Activated effector memory CD4-positive, alpha-beta T cell treated with Interleukin-2 at 50 U/mL for 16 hours (primary cell): Measurements from ENCODE around the gene CD200R1L.

Experiments
- DNase-seq: peaks from one replicate; pipeline ENCODE4 v3.0.0-alpha.2; 2020

Gene CD200R1L

DNA sequence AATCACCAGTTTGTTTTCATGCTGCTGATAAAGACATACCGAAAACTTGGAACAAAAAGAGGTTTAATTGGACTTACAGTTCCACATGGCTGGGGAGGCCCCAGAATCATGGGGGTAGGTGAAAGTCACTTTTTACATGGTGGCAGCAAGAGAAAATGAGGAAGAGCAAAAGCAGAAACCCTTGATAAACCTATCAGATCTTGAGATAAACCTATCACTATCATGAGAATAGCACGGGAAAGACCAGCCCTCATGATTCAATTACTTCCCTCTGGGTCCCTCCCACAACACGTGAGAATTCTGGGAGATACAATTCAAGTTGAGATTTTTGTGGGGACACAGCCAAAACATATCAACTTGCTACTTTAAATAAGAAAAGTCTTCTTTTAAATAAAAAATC is 28.9 kb downstream of the CD200R1L start:
- DNase-seq, result no peak

DNA sequence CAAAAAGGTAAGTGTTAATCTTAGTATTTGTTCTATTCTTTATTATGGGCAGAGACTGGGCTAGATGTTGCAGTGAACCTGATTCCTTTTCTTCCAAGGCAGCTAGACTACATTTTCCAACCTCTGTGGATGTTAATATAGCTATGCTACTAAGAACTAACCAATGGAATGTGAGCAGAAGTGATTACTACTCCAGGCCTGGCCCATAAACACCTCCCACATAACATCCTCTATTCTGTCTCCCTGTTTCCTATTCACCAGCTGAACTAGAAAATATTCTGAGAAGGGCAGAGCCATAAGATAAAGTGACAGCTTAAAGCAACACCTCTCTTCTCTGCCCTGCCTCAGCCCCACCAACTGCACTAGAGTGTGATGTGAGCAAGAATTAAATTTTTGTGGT is 29.4 kb downstream of the CD200R1L start:
- no peak for DNase-seq

DNA sequence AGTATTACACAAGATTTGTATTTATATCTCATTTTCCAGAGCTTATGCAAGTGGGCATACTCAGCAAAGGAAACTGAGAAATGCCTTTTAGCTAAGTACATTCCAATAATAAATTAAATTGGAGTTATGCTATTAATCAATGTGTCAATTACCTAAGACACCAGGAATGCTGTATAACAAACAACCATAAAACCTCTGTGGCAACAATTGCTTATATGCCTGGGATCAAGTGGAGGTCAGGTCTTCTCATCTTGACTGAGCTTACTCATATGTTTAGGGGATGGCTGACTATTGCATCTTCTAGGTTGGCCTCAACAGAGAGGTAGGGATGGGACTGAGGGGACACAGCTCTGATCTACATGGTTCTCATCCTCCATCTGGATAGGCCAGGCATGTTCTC is 30.7 kb downstream of the CD200R1L start:
- no peak for DNase-seq

DNA sequence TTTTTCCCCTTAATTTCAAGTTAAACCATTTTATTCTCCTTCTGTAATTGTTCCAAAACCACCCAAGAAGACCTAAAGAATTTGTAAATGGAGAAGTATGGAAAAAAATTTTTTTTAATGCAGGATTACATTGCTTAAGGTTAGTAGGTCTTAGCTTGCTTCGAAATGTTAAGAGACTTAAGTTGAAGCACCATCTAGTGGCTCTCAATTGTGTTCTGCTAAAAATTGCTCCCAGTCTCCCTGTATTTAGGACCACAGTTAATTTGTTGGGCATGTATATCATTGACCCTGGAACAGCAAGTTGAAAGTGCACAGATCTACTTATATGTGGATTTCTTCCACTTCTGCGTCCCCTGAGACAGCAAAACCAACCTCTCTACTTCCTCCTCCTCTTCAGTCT is 32.4 kb downstream of the CD200R1L start:
- no peak for DNase-seq

DNA sequence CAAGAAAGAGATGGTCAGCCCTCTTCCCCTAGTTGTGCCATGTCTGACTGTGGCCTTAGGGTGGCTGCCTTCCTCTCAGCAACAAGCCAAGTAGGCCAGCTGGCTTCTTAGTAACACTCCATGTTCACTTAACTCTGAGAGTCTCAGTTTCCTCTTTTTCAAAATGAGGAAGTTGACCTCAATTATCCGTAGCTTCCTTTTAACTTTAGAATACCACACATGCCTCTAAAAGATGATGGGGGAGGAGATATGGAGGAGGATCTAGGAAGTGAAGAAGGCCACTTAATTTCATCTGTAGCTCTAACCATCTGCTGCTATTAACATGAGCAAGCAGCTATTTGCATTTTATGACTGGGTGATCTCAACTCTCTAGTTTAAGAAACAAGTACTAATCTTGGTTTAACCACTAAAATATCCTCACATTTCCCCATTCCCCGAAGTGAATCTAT is 32.9 kb downstream of the CD200R1L start:
- DNase-seq, result no peak

DNA sequence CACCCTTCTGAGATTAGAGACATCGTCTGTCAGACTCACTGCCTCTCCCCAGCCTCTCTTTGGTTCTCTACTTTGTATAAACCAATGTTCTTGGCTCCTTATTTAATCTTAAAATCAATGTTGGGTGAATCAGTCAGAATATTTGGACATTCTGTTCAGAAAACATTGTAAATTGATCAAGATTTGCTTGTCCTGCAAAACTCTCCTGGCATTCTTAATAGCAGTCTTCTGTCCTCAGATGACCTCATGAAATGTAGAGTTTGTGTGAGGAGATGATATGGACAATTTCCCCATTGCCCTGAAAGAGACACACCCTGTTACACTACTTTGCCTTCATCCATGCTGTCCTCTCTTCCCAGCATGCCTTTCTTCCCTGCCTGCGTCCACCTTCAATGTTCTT is 33.6 kb downstream of the CD200R1L start:
- no peak for DNase-seq

DNA sequence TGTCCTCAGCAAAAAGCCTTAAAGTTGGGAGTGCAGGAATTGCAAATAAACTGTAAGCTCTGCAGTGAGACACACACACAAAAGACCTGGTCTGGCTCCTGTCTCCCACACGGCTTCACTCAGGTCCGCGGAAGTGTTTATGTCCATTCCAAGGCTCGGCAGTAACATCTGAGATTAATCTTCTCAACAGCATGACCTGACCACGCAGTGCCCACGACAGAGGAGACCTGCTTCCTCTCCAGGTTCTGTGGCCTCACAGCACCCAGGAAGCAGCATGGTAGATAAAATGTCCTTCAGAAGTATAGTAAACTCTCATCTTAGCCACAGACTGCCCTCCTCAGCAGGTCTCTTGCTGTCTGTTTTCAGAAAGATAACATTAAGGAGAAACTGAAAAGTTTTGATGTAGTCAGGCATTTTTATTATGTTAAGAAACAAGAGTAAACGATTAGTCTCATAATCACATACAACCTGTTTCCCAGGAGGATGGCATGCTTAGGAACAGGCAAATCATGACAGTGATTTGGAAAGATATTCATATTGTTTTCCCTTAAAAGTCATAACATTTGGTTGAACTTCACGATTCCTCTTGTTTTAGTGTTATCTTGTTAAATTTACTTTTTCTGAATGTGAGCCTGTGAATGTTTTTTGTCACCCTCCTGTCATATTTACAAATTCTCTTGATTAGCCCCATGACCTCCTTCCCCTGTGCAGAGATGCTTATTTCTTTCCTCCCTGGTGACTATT is 34.6 kb downstream of the CD200R1L start:
- DNase-seq, result no peak

DNA sequence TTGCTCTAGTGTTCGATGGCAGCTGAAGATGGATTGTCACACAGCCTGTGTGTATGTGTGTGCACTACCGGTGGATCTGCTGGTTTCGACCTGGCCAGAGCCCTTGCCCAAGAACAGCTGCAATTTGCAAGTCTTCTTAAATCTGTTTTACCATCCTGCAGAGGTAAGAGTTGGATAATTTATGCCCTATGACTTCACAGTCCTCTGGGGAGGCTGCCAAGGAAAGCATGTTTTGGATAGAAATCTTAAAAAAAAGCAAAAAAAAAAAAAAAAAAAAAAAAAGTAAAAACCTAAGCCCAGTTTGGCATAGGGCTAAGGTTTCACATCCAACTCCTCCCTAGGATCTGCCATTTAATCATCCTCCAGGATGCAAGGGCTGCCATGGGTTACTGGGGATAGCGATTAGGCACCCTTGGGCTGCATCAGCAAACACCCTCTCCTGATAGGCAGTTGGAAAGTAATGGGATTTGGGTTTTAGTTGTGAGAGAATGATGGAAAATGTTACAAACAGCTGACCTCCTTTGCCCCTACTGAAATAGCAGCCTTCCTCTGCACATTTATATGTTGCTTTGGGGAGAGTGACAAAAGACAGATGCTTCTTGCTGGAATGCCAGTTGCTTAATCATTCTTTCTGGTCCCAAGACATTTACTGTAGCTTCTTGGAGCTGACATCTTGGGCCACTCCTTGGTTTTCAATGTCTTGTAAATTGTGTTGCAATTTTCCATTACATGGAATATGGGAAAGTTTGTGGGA is 35.4 kb downstream of the CD200R1L start:
- DNase-seq, result no peak

DNA sequence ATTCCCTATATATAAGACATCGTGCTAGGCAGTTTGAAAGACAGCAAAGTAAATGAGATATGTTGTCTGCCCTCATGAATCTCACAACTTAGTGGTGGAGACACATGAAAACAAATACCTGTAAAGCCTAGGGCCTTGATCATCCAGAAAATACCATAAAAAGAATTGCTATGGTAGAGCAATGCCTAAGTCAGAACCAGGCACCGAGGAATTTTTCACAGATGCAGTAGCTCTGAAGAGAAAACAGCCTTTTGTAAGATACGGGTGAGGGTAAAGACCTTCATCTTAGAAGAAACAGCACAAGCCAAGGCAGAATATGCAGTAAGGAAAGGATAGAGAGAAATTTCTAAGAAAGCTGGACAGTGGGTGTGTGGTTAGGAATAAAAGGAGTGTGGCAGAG is 36.1 kb downstream of the CD200R1L start:
- no peak for DNase-seq

DNA sequence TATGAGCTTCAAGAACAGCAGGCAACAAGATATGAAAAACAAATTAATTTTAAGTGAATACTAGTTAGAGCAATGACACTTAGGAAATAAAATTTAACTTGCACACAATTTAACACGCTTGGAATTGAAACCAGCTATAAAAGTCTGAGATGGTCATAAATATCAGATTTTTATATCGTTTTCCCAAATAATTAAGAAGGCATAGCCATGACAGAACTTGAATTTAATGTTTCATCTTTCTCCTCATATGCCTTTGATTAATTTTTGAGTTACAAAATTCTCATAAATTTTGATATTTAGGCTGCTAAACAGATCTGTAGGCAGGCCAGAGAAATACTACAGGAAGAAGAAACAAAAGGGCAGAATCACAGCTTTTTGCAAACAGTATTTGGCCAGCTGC is 38.5 kb downstream of the CD200R1L start:
- DNase-seq, result no peak

DNA sequence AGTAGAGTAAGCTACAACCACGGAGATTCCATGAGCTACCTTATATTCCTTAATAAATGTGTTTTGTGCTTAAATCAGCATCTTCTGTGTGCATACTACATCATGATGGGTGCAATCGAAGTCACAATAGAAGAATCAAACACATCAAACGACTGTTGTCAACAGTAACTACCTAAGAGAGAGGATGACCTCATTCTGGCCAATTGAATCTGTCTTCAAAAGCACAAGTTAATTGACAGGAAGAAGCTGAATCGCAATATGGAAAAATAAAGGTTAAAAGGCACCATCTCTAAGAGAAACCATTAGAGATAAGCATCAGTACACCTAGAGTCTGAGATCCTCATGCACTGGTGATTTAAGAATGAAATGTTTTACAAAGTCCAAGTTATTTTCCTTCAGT is 39.0 kb downstream of the CD200R1L start:
- DNase-seq, result no peak

DNA sequence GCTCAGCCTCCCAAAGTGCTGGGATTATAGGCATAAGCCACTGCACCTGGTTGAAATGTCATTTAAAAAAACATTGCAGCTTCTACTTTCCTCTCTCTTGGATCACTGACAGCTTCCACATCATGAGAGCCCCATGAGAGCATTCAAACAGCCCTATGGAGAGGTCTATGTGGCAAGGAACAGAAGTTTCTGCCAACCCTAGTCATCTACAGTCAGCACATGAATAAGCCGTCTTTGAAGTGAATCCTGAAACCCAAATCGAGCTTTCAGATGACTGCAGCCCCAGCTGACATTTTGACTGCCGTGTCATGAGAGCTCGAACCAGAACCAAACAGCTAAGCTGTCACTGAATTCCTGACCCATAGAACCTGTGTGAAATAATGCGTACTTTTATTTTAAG is 39.8 kb downstream of the CD200R1L start:
- DNase-seq, result no peak

DNA sequence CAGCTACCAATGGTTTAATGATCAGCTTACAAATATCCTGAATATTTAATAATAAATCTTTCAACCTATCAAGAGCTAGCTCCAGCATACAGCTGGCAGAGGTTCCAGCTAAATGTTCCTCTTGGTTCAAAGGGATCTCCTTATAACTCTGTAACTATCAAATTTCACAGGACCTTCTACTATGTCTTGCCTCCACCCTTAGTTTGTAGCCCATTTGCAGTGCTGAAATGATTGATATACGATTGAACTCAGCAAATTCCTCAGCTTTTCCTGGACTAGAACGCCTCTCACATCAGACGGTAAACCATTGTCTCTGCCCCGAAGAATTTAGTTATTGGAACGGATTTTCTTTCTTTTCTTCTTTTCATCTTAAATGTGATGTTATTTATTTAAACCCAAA is 41.5 kb downstream of the CD200R1L start:
- DNase-seq, result no peak

DNA sequence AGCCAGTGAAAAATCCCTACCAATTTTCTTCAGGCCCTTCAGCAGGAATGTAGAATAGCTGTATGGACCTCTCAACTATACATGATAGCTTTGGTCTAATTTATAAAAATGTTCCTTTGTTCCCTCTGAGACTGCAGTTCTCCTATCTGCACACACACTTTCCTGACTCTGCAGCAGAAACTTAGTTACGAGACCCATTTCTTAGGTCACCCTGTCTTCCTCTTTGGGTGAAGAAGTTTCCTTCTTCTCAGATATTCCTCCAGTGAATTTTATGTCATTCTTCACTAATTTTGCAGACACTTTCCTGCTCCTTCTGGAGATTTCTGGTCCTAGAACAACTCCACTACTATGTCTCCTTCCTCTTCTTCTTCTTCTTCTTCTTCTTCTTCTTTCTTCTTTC is 42.6 kb downstream of the CD200R1L start:
- no peak for DNase-seq

DNA sequence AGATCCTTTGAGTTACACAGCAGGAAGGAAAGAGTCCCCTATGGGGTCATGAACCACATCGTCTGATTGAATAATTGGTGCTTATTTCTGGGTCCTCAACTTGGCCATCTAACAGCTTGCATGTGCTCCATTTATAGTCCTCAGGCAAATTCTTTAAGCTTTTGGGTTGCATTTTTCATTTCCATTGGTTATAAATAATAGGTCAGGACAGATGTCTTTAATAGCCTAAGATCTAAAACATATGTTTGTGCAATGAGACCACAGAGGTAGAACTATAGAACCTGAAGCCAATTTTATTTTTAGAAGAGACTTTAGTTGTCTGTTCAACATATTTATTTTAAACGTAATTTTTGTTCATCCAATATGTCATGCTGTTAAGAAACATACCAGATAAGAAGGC is 43.2 kb downstream of the CD200R1L start:
- DNase-seq, result no peak

DNA sequence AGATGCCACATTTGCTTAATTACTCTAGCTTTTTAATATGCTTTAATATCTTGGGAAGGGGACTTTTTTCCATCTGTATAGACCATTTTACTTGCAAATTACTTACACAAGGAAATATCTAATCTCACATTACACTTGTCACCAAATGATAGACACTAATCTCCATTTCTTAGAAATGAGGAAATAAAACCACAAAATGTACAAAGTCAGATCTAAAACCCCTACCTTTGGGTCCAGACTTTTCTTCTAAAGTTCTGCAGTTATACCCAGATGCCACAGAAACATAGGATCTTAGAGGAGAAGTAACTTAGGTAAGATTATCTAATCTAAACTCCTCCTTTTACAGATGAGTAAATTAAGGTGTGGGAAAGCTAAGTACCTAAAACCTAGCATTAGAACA is 44.3 kb downstream of the CD200R1L start:
- no peak for DNase-seq

DNA sequence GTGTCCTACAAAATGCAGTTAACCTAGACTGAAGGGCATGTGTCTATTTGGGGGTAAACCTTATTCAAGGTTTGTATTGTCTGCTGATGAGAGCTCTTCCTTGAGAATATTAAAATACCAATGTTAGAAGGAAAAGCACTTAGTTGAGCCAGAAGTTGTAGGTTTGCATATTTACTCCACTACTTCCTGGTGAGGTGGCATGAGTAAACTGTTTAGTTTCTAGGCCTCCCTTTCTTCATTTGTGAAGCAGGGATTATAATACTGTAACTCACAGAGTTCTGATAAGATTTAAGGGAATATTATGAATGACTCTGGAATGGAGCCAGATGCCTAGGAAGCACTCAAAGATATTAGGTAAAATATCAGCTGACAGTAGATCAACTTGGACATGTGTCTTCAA is 46.7 kb downstream of the CD200R1L start:
- no peak for DNase-seq

DNA sequence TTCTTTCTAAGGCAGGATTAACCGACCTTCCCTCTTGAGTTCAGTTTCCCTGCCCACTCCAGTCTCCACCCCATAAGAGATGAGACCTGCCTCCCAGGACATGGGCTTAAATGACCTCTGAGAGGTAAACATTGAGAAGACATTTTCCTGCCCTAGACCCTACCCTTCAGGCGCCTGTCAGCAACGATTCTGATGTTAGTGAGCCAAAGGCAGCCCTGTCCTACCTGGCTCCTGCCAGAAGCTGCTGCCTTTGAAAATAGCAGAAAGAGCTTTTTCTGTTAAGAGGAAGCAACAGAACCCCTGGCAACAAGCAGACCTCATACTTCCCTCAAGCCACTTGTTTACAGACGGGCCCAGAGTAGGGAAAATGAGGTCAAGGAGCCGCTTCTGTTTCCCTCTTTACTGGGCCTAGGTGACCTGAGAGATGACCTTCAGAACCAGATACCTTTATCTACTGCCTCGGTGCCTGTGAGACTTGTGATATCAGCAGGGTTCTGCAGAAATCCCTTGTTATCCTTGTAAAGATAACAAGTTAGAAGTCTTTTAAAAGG is 52.0 kb downstream of the CD200R1L start:
- no peak for DNase-seq

DNA sequence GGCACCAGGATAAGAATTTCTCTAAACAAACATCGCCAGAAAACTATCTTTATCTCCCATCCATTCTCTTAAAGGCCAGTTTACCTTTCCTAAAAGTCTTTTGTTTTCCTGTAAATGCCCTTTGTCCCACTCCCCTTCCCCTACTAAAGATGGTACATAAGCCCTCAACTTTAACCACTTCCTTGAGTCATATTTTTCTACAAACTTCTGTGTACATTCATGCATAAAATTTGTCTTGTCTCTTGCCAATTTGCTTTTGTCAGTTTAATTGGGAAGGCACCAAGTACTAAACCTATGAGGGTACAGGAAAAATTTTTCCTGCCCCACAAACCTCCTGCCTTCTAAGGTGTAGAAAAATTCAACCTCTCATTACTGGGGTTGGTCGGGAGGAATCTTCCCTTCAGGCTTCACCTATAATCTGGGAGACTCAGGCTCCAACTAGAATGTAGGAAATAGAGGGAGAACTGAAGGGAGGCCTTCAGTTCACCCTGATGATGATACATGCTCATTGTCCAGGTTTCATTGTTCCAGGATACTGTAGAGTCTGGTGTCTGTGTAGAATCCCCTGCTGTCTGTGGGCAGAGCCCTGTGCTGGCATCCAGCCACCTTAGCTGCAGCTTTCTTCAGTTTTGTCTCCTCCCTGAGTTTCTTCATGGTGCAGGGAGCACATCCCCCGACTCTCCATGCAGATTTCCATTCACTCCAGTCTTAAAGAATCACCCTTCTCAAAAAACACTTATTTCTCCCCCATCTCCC is 53.2 kb downstream of the CD200R1L start:
- DNase-seq, result no peak

DNA sequence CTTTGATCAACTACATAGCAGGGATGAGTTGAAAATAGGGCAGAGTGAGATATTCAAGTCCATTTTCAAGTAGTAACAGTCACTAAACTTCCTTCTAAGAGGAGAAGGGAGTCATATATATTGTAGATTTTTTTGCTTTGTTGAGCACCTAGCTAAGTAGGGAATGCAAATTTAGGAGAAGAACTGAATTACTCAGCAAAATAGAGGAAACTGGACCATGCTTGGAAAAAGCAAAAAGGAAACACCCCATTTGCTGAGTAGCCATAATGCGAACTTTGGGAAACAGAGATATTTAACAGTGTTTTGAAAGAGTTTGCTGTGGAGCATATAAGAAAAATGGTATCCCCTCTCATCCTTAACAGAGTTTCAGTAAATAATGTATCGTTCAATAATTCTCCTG is 54.9 kb downstream of the CD200R1L start:
- no peak for DNase-seq

DNA sequence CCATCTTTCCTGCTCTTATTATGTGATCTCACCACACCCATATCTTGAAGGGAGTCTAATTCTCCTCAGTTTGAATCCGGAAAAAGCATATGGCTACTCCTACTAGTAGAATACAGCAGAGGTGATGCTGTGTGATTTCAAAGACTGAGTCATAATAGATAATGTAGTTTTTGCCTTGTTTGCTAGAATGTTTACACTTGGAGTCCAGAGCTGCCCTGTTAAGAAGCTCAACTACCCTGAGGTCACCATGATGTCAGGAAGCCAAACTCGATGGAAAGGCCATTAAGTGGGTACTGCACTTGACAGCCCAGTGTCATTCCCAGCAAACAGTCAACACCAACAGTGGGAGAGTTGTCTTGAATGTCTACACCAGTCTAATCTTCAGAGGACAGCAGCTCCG is 56.9 kb downstream of the CD200R1L start:
- DNase-seq, result no peak

DNA sequence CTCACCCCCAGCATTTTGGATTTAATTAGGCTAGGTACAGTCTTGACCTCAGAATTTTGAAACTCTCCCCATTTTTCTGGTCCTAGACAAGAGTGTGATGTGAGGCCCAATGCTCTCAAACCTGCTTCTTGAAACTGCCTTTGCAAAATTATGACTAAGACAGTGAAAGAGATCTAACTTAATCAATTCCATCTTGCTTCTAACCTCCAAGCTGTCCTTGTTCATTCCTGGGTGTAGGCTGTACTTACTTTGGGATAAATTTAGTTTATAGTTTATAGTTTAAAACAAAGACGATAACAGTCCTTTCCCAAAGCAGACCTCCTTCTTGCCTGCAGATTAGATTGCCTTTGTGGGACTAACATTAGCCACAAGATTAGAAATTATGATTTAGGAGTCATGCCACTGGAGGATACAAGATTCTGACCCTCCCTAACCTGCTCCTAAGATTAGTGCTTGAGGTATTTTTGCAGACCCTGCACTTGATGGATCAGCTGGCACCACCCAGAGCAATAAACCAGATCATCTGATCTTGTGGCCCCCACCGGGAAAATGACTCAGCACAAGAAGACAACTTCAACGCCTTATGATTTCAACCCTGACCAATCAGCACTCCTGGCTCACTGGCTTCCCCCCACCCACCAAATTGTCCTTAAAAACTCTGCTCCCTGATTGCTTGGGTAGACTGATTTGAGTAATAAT is 59.6 kb downstream of the CD200R1L start:
- no peak for DNase-seq

DNA sequence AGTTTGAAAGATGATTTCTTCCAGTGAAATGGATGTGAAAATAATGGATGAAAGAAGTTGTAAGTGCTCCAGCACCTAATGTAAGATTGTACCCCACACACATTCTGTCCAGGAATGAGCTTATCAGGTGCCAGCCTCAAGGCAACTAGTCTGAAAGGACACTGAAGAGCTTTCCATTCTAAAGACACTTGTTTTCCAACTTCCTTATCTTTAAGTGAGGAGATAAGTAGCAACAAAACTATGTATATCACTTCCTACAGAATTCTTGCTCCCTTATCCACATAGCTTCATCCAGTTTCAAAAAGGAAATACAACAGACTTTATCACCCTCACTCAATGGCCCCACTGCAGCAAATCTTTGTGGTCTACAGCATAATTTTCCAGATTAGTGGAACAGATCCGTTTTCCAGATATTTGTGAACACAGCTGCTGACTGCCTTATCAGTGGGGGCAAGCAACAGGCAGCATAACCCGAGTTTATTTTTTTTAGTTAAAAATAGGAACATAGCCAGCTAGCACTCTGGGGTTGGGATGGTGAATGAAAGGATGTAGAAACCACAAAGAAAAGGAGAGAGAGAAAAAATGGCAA is 60.6 kb downstream of the CD200R1L start:
- DNase-seq, result no peak
